AG08395 (cell line): ENCODE data around the gene STYXL1.
A peak's percentile ranks its signal among the peaks of the same experiment; 100 is the strongest.
"Not testable (repeated sequence)": the region's sequence is repeated elsewhere in the genome, so short reads cannot be mapped to it uniquely, and the experiment has no call there.

ENCODE experiments used
- DNase-seq: peaks from one replicate; pipeline ENCODE4 v3.0.0; 2012; ENCODE audit warnings: mixed read lengths, low spot score

Gene STYXL1, protein sequence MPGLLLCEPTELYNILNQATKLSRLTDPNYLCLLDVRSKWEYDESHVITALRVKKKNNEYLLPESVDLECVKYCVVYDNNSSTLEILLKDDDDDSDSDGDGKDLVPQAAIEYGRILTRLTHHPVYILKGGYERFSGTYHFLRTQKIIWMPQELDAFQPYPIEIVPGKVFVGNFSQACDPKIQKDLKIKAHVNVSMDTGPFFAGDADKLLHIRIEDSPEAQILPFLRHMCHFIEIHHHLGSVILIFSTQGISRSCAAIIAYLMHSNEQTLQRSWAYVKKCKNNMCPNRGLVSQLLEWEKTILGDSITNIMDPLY

DNA sequence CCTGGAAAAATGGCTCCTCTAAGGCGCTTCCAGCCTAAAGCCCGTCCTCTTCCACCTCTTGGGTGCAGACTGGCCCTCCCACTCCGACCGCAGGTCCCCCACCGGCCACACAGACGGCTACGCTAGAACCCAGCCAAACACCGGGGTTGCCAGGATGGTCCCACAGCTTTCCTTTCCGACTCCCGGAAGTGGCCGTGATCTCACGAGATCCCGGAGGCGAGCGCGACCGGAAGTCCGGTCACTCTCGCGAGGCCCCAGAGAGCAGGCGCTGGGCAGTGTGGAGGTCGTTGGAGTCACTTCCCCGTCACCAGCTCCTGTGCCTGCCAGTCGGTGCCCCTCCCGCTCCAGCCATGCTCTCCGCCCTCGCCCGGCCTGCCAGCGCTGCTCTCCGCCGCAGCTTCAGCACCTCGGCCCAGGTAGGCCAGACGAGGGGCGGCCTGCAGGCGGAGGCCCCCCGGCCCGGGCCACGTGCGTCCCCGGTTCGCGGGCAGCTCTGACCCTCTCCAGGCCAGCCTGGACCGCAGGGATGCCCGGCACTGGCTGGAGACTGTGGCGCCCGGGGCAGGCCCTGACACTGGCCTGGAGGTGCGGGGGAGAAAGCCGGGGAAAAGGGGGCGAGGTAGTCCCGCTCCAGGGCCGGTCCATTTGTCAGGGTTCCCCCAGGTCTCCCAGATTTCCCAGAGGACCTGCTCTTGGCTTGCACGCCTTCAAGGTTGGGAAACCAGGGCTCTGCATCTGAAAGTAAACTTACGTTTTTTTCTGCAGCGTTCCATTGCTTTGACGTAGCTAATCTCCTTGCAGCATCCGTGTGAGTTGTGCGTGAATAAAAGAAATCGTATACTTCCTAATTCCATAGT lies at the start of gene STYXL1, which contains the start of gene MDH2:
TSS of gene STYXL1 (minus strand) at position 190 of the 857 bp plus-strand sequence. CDS start 17,477 bp downstream, outside the sequence.
TSS of gene MDH2 (plus strand) at position 296 of the 857 bp plus-strand sequence. CDS start at position 351, 55 bp downstream.
- DNase-seq = peak; percentile 97

DNA sequence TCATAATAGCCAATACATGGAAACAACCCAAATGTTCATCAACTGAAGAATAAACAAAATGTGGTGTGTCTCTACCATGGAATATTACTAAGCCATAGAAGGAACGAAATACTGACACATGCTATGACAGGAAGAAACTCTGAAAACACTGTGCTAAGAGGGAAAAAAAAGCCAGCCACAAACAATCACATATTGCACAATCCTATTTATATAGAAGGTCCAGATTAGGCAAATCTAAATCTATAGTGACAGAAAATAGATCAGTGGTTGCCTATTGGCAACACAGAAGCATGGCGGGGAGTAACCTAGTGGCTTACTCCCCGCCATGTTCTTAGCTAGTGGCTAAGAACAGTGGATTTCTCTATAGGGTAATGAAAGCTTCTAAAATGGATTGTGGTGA lies 48.1 kb upstream of the STYXL1 start:
- DNase-seq = no peak

DNA sequence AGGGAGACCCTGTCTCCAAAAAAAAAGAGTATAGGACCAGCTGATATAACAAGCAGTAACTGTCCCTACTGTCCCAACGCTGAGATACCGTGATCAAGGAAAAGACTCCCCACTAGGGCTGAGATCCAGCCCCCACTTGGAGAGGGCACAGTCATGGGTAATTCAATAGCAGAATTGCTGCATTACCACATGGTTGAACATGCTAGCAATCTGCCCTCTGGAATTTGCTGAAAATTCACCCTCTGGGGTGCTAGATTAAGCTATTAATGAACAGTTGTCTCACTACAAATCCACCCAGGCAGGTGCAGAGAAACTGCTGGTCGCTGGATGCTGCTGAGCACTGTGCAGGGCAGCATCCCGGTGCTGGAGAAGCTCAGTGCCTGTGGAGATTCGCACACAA lies 46.5 kb upstream of the STYXL1 start:
- not testable (repeated sequence) for DNase-seq

DNA sequence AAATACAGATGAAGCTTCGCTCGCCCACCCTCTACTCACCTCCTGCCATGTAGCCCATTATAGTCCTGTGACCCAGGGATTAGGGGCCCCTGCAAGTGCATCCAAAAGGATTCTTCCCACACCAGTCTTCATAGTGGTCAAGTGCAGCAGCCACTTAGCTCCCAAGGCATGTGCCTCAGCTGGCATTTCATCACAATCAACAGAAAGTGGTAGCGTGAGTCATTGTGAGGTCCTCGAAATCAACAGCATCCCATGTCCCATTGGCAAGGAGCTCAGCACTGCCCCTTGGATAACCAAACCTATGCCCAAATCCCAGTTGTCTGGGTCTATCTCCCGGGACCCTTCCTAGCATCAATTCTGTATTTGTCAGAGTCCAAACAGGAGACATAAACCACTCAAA lies 45.7 kb upstream of the STYXL1 start:
- DNase-seq = not testable (repeated sequence)

DNA sequence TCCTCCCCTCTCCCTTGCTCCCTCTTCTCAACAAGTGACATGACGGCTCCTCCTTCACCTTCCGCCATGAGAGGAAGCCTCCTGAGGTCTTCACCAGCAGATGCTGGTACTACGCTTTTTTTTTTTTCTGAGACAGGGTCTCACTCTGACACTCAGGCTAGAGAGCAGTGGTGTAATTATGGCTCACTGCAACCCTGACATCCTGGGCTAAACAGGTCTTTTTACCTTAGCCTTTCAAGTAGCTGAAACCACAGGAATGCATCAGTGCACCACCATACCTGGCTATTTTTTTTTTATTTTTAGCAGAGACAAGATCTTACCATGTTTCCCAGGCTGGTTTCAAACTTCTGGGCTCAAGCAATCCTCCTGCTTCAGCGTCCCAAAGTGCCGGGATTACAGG lies 43.7 kb upstream of the STYXL1 start:
- DNase-seq = no peak

DNA sequence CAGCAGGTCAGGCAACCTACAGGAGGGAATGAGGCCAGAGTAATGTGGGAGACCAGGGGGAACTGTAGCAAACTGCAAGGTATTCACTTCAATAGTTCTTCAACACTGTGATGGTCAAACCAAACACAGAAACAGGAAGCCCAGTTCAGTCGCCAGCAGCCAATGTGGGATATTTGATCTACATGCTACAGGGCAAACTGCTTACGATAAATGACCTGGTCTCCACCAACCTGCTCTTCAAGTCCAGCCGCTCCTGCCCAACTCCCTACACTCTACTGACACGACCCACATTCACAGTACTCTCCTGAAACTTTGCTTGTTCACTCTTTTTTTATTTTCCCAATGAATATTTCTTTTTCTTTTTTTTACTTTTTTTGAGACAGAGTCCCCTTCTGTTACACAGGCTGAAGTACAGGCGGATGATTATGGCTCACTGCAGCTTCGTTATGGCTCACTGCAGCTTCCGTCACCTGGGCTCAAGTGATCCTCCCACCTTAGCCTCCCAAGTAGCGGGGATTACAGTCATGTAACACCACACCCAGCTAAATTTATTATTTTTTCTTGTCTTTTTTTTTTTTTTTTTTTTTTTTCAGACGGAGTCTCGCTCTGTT lies 42.2 kb upstream of the STYXL1 start:
- DNase-seq = no peak

DNA sequence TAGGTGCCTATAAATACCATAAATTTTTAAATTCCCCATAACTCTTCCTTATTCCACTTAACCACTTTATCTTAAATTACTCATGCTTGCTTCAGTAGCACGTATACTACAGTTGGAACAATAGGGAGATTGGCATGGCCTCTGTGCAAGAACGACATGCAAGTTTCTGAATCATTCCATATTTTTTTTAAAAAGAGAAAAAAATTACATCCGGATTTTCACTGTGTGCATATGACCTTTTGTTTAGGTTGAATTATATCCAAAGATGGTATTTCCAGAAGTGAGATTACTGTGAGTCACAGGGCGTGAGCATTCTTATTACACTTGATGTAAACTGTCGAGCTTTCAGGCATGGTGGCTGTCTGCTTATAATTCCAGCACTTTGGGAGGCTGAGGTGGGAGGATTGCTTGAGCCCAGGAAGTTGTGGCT lies 39.6 kb upstream of the STYXL1 start:
- DNase-seq = peak; percentile 40

DNA sequence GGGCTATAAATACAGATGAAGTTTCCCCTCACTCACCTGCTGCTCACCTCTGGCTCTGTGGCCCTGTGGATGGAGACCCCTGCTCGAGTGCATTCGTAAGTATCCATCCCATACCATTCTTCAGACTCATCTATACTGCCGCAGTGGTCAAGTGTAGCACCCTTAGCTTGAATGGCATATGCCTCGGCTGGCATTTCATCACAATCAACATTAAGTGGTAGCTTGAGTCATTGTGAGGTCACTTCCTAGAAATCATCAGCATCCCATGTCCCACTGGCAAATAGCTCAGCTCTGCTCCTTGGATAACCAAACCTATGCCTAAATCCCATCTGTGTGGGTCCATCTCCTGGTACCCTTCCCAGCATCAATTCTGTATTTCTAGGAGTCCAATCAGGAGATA lies 38.3 kb upstream of the STYXL1 start:
- no peak for DNase-seq

DNA sequence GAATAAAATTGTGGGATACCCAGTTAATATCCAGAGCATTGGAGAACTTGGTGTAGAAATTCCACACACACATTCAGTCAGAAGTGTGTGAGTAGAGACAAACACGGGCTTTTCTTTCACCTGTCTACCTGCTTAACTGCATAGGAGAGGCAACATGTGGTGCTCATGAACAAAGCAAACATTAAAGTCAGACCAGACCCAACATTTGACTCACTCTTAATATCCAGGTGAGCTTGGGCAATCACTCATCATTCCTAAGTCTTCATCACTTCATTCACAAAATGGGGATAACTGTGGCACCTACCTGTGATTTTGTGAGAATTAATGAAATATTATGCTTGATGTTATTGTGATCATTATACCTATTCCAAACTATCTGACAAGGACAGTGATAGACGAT lies 36.3 kb upstream of the STYXL1 start:
- not testable (repeated sequence) for DNase-seq

DNA sequence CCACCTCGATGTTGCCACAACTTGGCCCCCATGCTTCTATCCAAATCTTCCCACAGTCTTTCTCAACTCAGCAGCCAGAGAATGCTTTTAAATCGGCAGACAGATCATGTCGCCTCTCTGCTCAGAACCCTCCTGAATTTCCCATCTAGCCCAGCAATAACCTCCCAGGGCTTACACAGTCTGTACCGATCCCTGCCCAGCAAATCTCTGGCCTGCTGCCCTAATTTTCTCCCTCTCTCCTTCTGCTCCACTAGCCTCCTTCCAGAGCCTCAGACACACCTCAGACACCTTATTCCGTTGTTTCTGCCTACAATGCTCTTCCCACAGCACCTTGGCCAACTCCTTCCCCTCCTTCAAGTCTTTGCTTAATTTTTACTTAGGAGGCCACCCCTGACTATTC lies 32.4 kb upstream of the STYXL1 start:
- no peak for DNase-seq

DNA sequence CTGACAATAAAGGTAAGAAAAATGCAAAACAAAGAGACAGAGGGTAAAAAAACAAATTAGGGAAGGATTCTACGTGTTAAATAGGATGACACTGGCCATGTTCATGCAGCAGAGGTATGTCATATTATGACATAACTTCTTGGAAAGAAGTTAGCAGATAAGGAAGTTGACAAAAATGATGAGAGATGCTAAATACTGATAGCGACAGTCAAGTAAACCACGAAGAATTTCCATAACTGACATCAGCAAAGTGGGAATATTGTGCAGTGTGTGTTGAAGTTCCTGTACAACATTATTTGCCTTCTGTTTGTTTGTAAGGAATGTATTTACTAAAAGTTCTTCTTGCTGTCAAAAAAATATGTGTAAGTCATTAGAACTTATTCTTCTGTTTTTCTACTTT lies 29.6 kb upstream of the STYXL1 start:
- no peak for DNase-seq

DNA sequence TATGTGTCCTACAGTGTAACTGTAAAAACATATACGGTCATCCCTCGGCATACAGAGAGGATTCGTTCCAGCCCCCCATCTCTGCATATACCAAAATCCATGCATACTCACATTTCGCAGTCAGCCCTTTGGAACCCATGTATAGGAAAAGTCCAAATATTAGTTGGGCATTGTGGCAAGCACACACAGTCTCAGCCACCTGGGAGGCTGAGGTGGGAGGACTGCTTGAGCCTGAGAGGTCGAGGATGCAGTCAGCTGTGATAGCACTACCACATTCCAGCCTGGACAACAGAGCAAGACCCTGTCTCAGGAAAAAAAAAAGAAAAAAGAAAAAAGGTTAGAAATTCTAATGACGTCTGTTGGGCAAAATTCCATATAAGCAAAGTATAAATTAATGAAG lies 29.2 kb upstream of the STYXL1 start:
- DNase-seq = no peak

DNA sequence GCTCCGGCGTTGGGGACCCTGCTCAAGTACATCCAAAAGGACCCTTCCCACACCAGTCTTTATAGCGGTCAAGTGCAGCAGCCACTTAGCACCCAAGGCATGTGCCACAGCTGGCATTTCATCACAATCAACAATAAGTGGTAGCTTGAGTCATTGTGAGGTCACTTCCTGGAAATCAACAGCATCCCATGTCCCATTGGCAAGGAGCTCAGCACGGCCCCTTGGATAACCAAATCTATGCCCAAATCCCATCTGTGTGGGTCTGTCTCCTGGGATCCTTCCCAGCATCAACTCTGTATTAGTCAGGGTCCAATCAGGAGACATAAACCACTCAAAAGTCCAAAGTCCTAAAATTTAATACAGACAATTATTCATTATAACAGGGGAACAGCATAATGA lies 27.2 kb upstream of the STYXL1 start:
- no peak for DNase-seq

DNA sequence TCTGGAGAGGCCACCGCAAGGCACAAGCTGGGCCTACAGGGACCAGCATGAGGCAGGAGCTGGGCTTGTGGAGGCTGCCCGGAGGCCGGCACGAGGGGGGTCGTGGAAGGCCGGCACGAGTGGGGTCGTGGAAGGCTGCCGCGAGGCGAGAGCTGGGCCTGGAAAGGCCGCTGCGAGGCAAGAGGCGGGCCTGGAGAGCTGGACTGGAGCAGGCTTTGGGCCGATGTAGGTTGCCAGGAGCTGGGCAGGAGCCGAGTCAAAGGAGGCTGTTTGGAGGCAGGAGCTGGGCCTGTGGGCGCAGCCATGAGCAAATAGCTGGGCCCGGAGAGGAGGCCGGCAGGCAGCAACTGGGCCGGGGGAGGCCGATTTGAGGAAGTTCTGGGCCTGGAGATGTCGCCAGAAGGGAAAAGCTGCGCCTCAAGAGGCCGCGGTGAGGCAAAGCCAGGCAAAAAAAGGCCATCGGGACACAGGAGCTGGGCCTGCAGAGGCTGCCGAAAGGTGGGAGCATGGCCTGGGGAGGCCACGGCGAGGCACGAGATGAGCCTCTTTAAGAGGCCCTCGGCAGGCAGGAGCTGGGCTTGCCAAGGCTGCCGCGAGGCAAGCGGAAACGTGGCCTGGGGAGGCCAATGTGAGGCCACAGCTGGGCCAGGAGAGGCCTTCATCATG lies 26.6 kb upstream of the STYXL1 start:
- no peak for DNase-seq

DNA sequence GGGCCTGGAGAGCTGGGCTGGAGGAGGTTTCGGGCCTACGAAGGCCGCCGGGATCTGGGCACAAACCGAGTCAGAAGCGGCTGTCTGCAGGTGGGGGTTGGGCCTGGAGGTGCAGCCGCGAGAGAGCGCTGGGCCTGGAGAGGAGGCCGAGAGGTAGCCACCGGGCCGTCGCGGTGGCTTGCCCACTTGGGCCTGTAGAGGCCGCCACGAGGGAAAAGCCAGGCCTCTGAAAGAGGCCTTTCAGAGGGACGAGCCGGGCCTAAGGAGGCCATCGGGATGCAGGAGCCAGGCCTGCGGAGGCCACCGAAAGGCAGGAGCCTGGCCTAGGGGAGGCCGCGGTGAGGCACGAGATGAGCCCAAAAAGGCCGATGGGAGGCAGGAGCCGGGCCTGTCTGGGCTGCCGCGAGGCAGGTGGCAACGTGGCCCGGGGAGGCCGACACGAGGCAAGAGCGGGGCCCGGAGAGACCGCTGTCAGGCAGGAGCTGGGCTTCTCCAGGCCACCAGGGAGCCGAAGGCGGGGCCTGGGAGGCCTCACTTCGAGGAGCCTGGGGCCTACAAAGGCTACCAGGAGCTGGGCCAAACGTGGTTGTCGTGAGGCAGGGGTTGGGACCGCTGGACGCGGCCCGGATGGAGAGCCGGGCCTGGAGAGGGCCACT lies 25.7 kb upstream of the STYXL1 start:
- no peak for DNase-seq

DNA sequence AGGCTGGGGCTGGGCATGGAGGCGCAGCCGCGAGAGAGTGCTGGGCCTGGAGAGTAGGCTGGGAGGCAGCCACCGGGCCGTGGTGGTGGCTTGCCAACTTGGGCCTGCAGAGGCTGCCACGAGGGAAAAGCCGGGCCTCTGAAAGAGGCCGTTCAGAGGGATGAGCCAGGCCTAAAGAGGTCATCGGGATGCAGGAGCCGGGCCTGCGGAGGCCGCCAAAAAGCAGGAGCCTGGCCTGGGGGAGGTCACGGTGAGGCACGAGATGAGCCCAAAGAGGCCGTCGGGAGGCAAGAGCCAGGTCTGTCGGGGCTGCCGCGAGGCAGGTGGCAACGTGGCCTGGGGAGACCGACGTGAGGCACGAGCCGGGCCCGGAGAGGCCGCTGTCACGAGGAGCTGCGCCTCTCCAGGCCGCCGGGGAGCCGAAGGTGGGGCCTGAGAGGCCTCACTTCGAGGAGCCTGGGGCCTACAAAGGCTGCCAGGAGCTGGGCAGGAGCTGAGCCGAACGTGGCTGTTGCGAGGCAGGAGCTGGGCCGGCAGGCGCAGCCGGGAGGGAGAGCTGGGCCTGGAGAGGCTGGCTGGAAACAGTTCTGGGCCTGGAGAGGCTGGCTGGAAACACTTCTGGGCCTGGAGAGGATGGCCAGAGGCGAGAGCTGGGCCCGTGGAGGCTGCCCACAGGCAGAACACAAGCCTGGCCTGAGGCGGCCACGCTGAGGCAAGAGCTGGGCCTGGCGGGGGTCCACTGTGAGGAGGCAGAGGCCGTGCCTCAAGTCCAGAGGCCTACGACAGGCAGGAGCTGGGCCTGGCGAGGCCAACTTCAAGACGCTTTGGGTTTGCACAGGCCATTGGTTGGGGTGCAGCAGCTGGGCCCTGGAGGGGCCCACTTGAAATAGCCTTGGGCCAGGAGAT lies 24.7 kb upstream of the STYXL1 start:
- DNase-seq = no peak

DNA sequence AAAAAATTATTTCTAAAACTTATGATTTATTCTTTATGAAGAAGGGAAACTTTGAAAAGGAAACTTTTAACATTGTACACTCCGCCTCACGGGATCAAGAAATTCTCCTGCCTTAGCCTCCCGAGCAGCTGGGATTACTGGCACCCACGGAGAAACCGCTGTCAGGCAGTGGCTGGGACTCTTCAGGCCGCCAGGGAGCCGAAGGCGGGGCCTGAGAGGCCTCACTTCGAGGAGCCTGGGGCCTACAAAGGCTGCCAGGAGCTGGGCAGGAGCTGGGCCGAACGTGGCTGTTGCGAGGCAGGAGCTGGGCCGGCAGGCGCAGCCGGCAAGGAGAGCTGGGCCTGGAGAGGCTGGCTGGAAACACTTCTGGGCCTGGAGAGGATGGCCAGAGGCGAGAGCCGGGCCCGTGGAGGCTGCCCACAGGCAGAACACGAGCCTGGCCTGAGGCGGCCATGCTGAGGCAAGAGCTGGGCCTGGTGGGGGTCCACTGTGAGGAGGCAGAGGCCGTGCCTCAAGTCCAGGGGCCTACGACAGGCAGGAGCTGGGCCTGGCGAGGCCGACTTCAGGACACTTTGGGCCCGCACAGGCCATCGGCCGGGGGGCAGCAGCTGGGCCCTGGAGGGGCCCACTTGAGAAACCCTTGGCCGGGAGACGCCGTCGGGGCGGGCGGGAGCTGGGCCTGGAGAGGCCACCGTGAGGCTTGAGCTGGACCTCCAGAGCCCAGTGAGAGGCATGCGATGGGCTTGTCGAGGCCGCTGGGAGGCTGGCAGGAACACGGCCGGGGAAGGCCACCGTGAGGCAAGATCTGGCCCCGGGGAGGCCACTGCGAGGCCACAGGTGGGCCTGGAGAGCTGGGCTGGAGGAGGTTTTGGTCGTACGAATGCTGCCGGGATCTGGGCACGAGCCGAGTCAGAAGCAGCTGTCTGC lies 23.8 kb upstream of the STYXL1 start:
- DNase-seq = no peak

DNA sequence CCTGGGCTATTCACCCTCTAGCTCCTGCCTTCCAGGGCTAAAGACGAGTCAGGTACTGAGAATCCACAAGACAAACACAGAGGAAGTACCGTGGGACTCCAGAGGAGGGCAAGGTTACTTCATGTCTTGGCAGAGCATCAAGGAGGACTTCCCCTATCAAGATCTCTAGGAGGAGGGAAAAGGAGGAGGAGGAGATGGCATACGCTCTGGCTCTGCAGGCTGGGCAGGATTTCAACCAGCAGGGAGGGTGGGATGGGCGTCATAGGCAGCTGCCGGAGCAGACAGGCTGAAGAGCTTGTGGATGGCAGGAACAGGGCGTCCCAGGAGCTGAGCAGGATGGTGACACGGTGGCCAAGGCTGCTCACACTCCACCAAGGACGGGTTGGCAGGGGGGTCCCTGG lies 21.4 kb upstream of the STYXL1 start:
- peak; percentile 87 for DNase-seq

DNA sequence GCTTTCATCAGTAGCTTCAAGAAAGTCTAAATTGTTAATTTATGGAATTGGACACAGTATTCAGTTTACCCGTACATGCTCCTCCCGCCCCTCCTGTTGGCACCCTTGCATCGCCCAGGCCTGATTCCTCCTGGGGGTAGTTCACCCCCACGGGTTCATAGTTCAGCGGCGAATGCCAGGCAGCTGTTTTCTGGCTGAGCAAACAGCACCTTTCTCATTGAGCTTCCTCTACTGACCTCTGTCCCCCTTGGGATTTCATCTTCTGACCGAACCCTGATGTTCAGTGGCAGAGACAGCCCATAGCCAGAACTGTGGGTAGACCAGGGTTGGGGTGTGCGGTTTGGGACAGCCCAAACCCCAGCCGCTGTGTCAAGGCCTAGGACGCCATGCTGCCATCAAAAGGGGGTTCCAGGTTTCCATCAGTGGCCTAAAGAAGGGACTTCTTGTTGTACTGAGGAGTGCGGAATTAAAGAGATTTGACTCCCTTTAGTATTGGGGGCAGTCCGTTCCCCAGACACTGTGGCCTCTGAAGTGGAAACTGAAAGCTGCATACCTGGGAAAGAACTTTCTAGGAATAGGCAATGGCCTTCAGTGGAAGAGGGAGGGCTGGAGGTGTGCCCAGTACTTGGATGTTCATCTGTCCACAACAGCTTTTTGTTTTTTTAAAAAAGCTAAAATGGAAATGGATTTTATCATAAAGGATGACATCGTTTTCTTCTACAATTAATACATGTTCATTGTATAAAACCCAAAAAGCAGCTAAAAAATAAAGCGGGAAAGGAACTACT lies 19.1 kb upstream of the STYXL1 start:
- DNase-seq = no peak
